HepG2 (cell line): ENCODE results near the gene NKAIN4. TPM values are rescaled to one million over a fixed set of nuclear protein-coding genes. Genes with fewer than 3 reads are reported as not detected.

Experiments
- ARID4A ChIP-seq: sonication (generic); formaldehyde crosslinking; IDR thresholded peaks from 2 replicates; pipeline ENCODE4 v1.5.0; 2020; ENCODE audit warnings: mild to moderate bottlenecking, missing genetic modification reagents, borderline replicate concordance
- CEBPG ChIP-seq: IDR thresholded peaks from 2 replicates; pipeline ENCODE4 v1.6.1; 2016
- FOXK2 ChIP-seq: fragments of 450-650 bp; IDR thresholded peaks from 2 replicates; pipeline ENCODE4 v1.6.1; 2016
- HOXA7 ChIP-seq: sonication (generic); formaldehyde crosslinking; IDR thresholded peaks from 2 replicates; pipeline ENCODE4 v1.8.1; 2022; ENCODE audit warnings: mild to moderate bottlenecking, missing genetic modification reagents, moderate library complexity
- NFYB ChIP-seq: sonication (generic); formaldehyde crosslinking; IDR thresholded peaks from 2 replicates; pipeline ENCODE4 v1.4.0; 2020; ENCODE audit warnings: missing genetic modification reagents
- PBX2 ChIP-seq: IDR thresholded peaks from 2 replicates; pipeline ENCODE4 v1.6.1; 2016; ENCODE audit warnings: control low read depth
- PLSCR1 ChIP-seq: sonication (generic); formaldehyde crosslinking; IDR thresholded peaks from 2 replicates; pipeline ENCODE4 v1.5.0; 2020; ENCODE audit warnings: missing genetic modification reagents, mild to moderate bottlenecking, borderline replicate concordance
- POGZ ChIP-seq: sonication (generic); formaldehyde crosslinking; IDR thresholded peaks from 2 replicates; pipeline ENCODE4 v1.4.0; 2020; ENCODE audit warnings: mild to moderate bottlenecking, missing genetic modification reagents
- USF2 ChIP-seq, 2 experiments: sonication (generic) in 1 of 2; formaldehyde crosslinking in 1 of 2; IDR thresholded peaks; 2 replicates each; pipeline versions ENCODE4 v1.5.1 to v1.6.1; 2011 to 2020; ENCODE audit warnings: borderline replicate concordance in 1 of 2, low read depth in 1 of 2, low read length in 1 of 2, mild to moderate bottlenecking in 1 of 2, missing genetic modification reagents in 1 of 2, moderate library complexity in 1 of 2
- ZBTB39 ChIP-seq: sonication (generic); formaldehyde crosslinking; IDR thresholded peaks from 2 replicates; pipeline ENCODE4 v1.5.0; 2020; ENCODE audit warnings: missing genetic modification reagents
- ZFP82 ChIP-seq: sonication (generic); formaldehyde crosslinking; IDR thresholded peaks from 2 replicates; pipeline ENCODE4 v1.5.1; 2020; ENCODE audit warnings: mild to moderate bottlenecking, missing genetic modification reagents, borderline replicate concordance
- ZNF136 ChIP-seq: sonication (generic); formaldehyde crosslinking; IDR thresholded peaks from 2 replicates; pipeline ENCODE4 v1.8.1; 2022; ENCODE audit warnings: low read depth, mild to moderate bottlenecking, moderate library complexity, missing genetic modification reagents
- ZNF18 ChIP-seq: sonication (generic); formaldehyde crosslinking; IDR thresholded peaks from 2 replicates; pipeline ENCODE4 v1.8.0; 2022; ENCODE audit warnings: mild to moderate bottlenecking, missing genetic modification reagents; ENCODE audit not compliant: insufficient replicate concordance
- ZNF251 ChIP-seq: sonication (generic); formaldehyde crosslinking; IDR thresholded peaks from 2 replicates; pipeline ENCODE4 v1.9.0; 2021; ENCODE audit warnings: mild to moderate bottlenecking, missing genetic modification reagents
- ZNF501 ChIP-seq: sonication (generic); formaldehyde crosslinking; IDR thresholded peaks from 2 replicates; pipeline ENCODE4 v1.5.1; 2020; ENCODE audit warnings: mild to moderate bottlenecking, moderate library complexity, missing genetic modification reagents
- polyA plus RNA-seq, 8 experiments: library from polyadenylated mRNA; depleted of rRNA in 3 of 8; stranded (reverse) in 7 of 8; unstranded in 1 of 8; fragments of >200 nt; fragmentation: Illumina TruSeq in 4 of 8; extraction: Trizol in 4 of 8; gene quantifications; 2 replicates each; pipeline versions ENCODE4 v1.2.1 to v1.2.3, GENCODE V29; 2011 to 2016; ENCODE audit warnings: low read depth in 4 of 8, missing spikeins in 1 of 8, mixed read lengths in 1 of 8; ENCODE audit not compliant: insufficient read depth in 1 of 8
- total RNA-seq, 5 experiments: library from RNA; depleted of rRNA; stranded (reverse); fragments of >200 nt; fragmentation: Illumina TruSeq; extraction: Trizol; gene quantifications; 2 replicates each; pipeline ENCODE4 v1.2.3, GENCODE V29; 2016; ENCODE audit warnings: low read depth in 1 of 5

NKAIN4 gene
- total and polyA plus RNA-seq, 2 of the 13 experiments (the other 11 are each of a cell fraction or from before 2014, with no cell fraction given) = not detected

GRCh38 chr20:63224412-63225081 is 29.7 kb downstream of the NKAIN4 start (continued):
- TF ChIP-seq USF2 (IDR thresholded peaks at IDR 0.05; ENCODE audit: low read depth, low read length) = no peak
- TF ChIP-seq USF2 (CRISPR knock-in tag; IDR thresholded peaks at IDR 0.05; ENCODE audit: borderline replicate concordance) = no peak
- TF ChIP-seq HOXA7 (CRISPR knock-in tag) = no peak
- no peak; the same call in 1 of the 2 replicates for TF ChIP-seq ZNF501 (CRISPR knock-in tag)
- TF ChIP-seq ZNF18 = no peak
- no peak for TF ChIP-seq PLSCR1
- no peak for TF ChIP-seq ZBTB39 (CRISPR knock-in tag)
- TF ChIP-seq ZNF251 = no peak
- TF ChIP-seq ZFP82 (CRISPR knock-in tag) = no peak
- TF ChIP-seq PBX2 (CRISPR knock-in tag) = no peak
- no peak for TF ChIP-seq ZNF136
- no peak for TF ChIP-seq FOXK2
- no peak for TF ChIP-seq CEBPG (CRISPR knock-in tag)
- TF ChIP-seq NFYB = no peak
- TF ChIP-seq POGZ (CRISPR knock-in tag) = no peak
- TF ChIP-seq ARID4A (CRISPR knock-in tag) = peak; percentile 28; the same call in 1 of the 2 replicates
